Activated CD4-positive, alpha-beta T cell treated with anti-CD3 and anti-CD28 coated beads, Interleukin-10, Interleukin-2, amounts not matched to agents 100 ng/mL and 50 ng/mL, durations not matched to agents 16 hours and 8 hours (primary cell): ENCODE results near the gene HHATL.

Source experiments
- DNase-seq: peaks from one replicate; pipeline ENCODE4 v3.0.0-alpha.2; 2020

HHATL gene

GRCh38 chr3:42697289-42698051 is 5.1 kb downstream of the HHATL start:
- no peak for DNase-seq

GRCh38 chr3:42696356-42697288 is 6.0 kb downstream of the HHATL start:
- no peak for DNase-seq

DNA sequence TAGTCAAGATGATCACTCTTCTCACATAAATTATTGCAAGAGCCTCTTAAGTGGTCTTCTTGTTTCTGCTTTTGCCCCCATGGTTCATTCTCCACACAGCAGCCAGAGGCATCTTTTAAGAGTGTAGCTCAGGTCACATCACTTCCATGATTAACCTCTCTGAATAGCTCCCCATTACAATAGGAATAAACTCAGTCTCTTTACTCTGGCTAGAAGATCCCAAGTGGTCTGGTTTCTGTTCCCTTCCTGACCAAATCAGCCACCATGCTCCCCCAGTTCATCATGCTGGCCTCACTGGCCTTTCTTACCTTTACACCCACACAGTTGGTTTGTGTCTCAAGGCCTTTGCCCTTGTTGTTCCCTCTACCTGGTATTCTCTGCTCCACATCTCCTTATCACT is 8.2 kb downstream of the HHATL start:
- DNase-seq, result no peak

GRCh38 chr3:42693530-42693930 is 9.1 kb downstream of the HHATL start:
- no peak for DNase-seq

DNA sequence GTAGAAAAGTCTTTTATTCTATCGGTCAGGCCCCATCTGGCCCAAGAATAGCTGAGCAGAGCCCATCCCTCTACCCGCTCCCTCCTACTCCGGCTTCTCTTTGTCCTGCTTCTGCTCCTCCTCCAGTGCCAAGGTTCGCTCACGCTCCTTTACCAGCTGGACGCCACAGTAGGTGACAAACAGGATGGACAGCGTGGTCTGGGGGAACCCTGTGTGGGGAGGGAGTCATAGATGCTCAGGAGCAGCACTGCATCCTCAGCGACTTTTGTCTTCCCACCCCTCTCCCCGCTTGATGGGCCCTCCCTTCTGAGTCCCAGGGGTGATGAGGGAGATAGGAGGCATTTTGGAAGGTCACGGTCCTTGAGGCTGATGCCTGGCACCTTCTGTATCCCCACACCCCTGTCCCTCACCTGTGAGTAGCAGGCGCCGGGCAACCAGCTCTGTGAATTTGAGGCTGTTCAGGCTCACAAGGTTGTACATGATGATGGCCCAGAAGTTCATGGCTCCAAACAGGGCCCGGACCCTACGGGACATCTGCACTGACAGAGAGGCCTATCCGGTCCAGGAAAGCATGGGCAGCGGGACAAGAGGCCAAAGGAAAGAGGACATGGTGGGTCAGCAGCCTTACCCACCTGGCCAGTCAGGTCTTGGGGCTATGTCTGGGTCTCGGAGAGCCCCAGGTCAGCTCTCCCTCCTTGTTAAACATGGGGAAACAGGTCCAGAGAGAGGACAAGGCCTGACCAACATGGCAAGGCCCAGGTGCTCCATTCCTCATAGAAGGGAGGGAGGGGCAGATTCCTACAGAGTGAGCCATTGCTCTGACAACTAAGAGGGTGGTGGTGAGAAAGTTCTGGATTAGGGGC is 9.7 kb downstream of the HHATL start:
- no peak for DNase-seq

GRCh38 chr3:42691816-42692666 is 10.6 kb downstream of the HHATL start:
- DNase-seq, result no peak

DNA sequence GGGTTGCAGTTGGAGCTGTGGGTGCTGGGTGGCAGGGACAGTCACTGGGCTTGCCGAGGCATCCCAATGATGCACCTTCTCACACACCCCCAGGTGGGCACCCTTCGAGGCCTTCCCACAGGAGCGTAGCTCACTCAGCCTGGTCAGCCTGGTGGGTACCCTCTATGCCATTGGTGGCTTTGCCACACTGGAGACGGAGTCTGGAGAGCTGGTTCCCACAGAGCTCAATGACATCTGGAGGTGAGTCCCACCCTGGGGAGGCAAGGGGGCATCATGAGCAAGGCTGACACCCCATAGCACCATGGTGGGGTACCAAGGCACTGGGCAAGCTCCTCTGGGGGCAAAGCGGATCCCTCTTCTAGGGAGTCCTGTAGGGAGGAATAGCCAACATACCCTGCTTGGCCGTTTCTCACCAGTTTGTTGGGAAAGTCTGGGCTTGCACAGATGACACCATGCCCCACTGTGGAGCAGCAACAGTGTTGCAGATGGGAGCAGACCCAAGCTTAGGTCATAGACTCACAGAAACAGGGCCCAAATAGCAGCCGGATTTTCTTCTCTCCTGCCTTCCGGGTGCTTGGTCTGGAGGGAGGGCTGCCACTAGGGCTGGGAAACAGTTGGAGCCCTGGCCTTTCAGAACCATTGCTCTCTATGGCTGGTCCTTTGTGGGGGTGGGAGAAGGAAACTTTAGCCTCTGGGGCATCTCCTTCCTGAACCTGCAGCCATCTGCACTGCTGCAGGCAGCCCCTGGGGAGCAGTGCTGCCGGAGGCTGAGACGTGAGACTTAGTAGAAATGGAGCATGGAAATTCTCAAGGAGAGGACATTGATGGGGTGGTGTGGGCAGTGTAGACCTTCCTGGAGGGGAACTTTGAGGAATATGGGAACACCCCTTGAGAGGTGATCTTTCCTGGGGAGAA is 11.6 kb downstream of the HHATL start:
- no peak for DNase-seq

DNA sequence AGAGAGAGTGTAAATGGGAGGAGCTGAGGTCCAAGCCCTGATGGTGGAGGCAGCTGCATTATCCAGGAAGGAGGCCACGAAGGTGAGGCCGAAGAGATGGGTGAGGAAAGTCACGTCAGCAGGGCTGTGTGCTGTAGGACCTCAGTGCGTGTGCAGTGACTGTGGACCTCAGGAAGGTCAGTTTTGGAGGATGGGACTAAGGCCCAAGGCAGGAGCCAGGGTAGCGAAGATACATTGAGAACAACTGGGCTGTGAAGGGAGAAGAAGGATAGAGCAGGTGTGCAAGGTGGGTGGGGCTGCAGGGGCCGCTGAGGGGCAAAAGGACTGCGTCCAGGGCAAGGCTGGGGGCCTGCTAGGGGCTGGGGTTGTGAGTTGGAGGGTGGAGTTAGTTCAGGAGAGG is 12.4 kb downstream of the HHATL start:
- no peak for DNase-seq

DNA sequence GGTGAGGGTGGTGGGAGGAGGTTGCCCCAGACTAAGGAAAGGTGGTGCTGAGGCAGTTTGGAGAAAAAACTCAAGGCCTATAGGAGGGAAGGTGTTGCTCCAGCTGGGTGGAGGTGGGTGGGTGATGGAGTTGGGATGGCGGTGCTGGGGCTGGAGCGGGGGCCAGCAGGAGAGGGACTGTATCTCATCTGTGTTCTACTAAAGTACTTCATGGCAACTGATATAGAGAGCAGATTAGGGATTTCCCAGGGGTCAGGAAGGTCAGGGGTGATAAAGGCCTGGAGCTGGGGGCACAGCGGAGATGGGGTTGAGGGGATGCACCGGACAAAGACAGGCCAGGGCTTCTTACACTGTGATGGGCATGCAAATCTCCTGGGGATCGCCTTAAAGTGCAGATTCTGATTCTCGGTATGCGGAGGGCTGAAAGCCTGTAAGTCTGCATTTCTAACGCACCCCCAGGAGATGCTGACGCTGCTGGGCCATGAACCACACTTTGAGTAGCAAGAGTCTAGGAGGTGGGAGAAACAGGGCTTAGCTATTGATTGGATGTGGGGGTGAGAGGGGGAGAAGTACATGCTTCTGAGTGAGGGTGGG is 13.1 kb downstream of the HHATL start:
- no peak for DNase-seq

DNA sequence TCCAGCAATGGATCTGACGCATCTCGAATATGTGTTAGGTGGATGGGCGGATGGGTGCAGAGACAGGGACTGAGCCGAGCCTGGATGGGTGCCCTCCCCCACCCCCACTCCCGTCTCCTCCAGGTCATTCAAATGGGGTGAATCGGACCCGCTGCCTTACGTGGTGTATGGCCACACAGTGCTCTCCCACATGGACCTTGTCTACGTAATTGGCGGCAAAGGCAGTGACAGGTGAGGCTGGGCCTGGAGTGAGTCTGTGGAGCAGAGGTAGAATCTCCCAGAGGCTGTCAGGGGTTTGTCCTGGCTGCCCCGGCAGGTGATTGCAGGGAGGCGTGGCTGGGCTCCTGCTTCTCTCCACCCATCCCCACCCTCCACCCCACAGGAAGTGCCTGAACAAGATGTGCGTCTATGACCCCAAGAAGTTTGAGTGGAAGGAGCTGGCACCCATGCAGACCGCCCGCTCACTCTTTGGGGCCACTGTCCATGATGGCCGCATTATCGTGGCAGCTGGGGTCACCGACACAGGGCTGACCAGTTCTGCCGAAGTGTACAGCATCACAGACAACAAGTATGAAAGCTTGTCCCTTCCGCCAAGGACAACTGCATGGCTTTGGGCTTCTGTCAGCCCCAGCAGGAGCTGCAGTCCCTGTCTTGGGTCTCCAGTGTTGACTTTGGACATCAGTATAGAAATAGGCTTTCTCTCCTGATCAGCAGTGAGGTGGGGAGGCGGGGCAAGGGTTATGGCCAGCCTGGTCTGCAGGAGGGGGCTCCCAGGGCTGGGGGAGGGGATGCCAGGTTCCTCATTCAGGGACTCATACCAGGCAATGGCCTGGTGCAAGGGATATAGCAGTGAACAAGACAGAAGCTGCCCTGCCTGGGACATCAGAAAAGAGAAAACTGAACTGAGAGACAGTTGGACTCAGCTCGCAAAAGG is 13.8 kb downstream of the HHATL start:
- no peak for DNase-seq

GRCh38 chr3:42688016-42688415 is 14.6 kb downstream of the HHATL start:
- DNase-seq, result no peak

DNA sequence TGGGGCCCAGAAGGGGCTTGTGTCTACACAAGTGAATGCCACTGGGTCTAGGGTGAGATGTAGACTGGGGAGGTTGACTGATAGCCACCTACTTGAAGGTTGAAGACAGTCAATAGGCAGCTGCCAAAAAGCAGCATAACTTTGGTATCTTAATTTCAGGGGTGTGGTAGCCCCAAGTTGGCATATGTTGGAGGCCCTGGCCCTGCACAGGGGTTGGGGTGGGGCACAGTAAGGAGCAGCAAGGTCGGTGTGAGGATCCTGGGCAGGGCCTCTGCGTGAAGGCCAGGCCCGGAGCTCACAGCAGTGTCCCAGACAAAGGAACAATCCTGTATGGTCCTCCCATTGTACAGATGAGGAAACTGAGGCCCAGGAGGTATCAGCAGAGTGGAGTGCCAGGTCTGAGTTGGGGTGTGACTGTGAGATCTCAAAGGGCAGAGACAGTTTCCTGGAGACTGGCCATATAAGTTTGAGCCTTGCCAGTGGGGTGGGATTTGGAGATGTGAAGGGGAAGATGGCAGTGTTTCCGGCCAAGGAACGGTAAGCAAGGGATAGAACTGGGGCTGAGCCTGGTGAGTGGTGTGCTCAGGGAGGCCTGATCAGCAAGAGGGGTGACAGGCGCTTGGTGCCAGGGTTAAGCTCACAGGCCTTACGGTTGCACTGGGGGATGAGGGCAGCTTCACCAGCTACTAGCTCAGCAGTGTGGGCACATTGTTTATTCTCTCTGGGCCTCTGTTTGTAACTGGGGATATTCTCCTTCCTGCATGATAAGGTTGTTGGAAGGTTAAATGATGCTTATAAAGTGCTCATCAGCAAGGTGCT is 15.6 kb downstream of the HHATL start:
- no peak for DNase-seq

DNA sequence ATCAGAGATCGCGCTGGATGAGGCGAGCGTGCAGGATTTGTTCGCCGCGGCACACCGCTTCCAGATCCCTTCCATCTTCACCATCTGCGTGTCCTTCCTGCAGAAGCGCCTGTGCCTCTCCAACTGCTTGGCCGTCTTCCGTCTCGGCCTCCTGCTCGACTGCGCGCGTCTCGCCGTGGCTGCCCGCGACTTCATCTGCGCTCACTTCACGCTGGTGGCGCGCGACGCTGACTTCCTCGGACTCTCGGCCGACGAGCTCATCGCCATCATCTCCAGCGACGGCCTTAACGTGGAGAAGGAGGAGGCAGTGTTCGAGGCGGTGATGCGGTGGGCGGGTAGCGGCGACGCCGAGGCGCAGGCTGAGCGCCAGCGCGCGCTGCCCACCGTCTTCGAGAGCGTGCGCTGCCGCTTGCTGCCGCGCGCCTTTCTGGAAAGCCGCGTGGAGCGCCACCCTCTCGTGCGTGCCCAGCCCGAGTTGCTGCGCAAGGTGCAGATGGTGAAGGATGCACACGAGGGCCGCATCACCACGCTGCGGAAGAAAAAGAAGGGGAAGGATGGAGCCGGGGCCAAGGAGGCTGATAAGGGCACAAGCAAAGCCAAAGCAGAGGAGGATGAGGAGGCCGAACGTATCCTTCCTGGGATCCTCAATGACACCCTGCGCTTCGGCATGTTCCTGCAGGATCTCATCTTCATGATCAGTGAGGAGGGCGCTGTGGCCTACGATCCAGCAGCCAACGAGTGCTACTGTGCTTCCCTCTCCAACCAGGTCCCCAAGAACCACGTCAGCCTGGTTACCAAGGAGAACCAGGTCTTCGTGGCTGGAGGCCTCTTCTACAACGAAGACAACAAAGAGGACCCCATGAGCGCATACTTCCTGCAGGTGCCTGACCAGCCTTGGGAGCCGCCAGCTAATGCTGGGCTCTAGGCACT is 16.4 kb downstream of the HHATL start:
- DNase-seq, result no peak

GRCh38 chr3:42685363-42685881 is 17.2 kb downstream of the HHATL start, which contains the start of gene KLHL40:
KLHL40 (plus strand) TSS chr3:42685537; CDS start chr3:42685619, 82 bp downstream.
- DNase-seq, result no peak

DNA sequence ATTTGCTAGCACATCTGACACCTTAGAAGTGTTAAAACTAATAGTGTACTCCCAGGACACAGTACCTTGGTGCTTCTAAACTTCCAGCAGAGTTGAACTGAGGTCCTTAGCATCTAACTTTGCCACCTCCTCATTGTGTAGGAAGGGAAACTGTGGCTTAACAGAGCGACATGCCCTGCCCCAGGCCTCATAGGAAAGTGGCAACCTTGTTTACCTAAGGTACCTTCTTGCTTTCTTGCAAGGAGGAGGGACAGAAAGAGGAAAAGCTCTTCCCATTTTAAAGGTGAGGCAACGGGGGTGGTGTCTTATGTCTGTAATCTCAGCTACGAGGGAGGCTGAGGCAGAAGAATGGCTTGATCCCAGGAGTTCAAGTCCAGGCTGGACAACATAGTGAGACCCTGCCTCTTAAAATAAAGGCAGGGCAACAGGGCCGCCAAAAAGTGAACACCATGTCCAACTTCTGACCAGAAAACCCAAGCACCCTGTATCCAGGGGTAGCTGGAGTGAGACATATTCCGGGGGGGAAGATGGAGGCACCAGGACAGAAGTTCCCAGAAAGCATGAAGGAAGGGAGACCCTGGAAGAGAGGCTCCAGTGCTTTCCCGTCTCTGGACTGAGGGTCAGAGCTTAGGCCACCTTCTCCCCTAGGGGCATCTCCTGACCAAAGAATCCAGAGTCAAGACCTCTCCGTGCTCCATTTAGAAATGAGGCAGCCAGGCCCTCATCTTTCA is 17.8 kb downstream of the HHATL start:
- no peak for DNase-seq
